Stimulated activated CD8-positive, alpha-beta memory T cell treated with anti-CD3 and anti-CD28 coated beads, Interleukin-7, amount 100 ng/mL, for 1 hour (primary cell): Measurements from ENCODE around the gene CLEC17A.
"Not testable (repeated sequence)": the region's sequence is repeated elsewhere in the genome, so short reads cannot be mapped to it uniquely, and the experiment has no call there.

Source experiments
- DNase-seq, 2 donors: peaks; one replicate each; pipeline ENCODE4 v3.0.0-alpha.2; 2020; ENCODE audit warnings: low read depth in 2 of 2

Gene CLEC17A

GRCh38 chr19:14559916-14560775 is 22.7 kb upstream of the CLEC17A start:
- no peak for DNase-seq

GRCh38 chr19:14560776-14561108 is 22.1 kb upstream of the CLEC17A start:
- no peak for DNase-seq

GRCh38 chr19:14561249-14561648 is 21.6 kb upstream of the CLEC17A start:
- DNase-seq: no peak

- no peak for DNase-seq
Observed at GRCh38 chr19:14561847-14562351, 21.0 kb upstream of the CLEC17A start.

- no peak for DNase-seq
Observed at GRCh38 chr19:14562660-14563589, 20.0 kb upstream of the CLEC17A start.

GRCh38 chr19:14563590-14563926 is 19.3 kb upstream of the CLEC17A start:
- no peak for DNase-seq

GRCh38 chr19:14563989-14564651 is 18.8 kb upstream of the CLEC17A start:
- DNase-seq: peak in 1 of 2 donors; percentile 5

- not testable (repeated sequence) for DNase-seq
Observed at GRCh38 chr19:14564652-14565297, 18.1 kb upstream of the CLEC17A start.

- no peak for DNase-seq
Observed at GRCh38 chr19:14565298-14565679, 17.6 kb upstream of the CLEC17A start.

- DNase-seq: no peak
Observed at GRCh38 chr19:14565765-14566711, 16.8 kb upstream of the CLEC17A start.

- no peak for DNase-seq
Observed at GRCh38 chr19:14566712-14567077, 16.2 kb upstream of the CLEC17A start.

- DNase-seq: no peak
Observed at GRCh38 chr19:14567079-14567478, 15.8 kb upstream of the CLEC17A start.

- no peak for DNase-seq
Observed at GRCh38 chr19:14570864-14571527, 11.9 kb upstream of the CLEC17A start.

GRCh38 chr19:14571695-14572490 is 11.0 kb upstream of the CLEC17A start, which contains the start of gene NDUFB7:
Gene NDUFB7, minus strand, starts transcription at chr19:14572066. Its CDS starts 66 bp downstream, at chr19:14572000.
- DNase-seq: peak; percentile 68 to 74

- no peak for DNase-seq
Observed at GRCh38 chr19:14575428-14575980, 7.4 kb upstream of the CLEC17A start.

- no peak for DNase-seq
Observed at GRCh38 chr19:14576363-14576762, 6.5 kb upstream of the CLEC17A start.

- no peak for DNase-seq
Observed at GRCh38 chr19:14577264-14577663, 5.6 kb upstream of the CLEC17A start.

GRCh38 chr19:14577885-14578427 is 4.9 kb upstream of the CLEC17A start:
- DNase-seq: no peak
